Mesendoderm (in vitro differentiated cells): ENCODE measurements around the gene PROK1.
"Not testable (repeated sequence)": the region's sequence is repeated elsewhere in the genome, so short reads cannot be mapped to it uniquely, and the experiment has no call there.

Source experiments
- DNase-seq: peaks from one replicate; pipeline ENCODE4 v3.0.0; 2013
- H2AK5ac ChIP-seq: 2 replicates; pipeline ENCODE4 v1.6.1; 2013; ENCODE audit warnings: low read length, inconsistent platforms
- H2BK120ac ChIP-seq: 2 replicates; pipeline ENCODE4 v1.6.1; 2013; ENCODE audit warnings: low read depth, mild to moderate bottlenecking, low read length, moderate library complexity, mixed read lengths
- H2BK15ac ChIP-seq: replicated peaks from 2 replicates; pipeline ENCODE4 v1.6.1; 2013; ENCODE audit warnings: low read depth, mild to moderate bottlenecking, moderate library complexity
- H2BK5ac ChIP-seq: 2 replicates; pipeline ENCODE4 v1.6.1; 2013; ENCODE audit warnings: low read length, inconsistent platforms
- H3K18ac ChIP-seq: 2 replicates; pipeline ENCODE4 v1.6.1; 2013; ENCODE audit warnings: mild to moderate bottlenecking, low read length, mixed read lengths
- H3K23ac ChIP-seq: one replicate; pipeline ENCODE4 v1.6.1; 2013; ENCODE audit warnings: low read length
- H3K27ac ChIP-seq: 2 replicates; pipeline ENCODE4 v1.5.1; 2013; ENCODE audit warnings: low read depth, mild to moderate bottlenecking, inconsistent platforms, low read length, moderate library complexity
- H3K27me3 ChIP-seq: 2 replicates; pipeline ENCODE4 v1.6.1; 2013; ENCODE audit warnings: low read length, control low read depth, mild to moderate bottlenecking, inconsistent platforms; ENCODE audit not compliant: insufficient read depth, poor library complexity
- H3K36me3 ChIP-seq: 2 replicates; pipeline ENCODE4 v1.6.1; 2013; ENCODE audit warnings: low read length, inconsistent platforms; ENCODE audit not compliant: control insufficient read depth, insufficient read depth
- H3K4ac ChIP-seq: one replicate; pipeline ENCODE4 v1.6.1; 2013; ENCODE audit warnings: low read depth, mild to moderate bottlenecking, low read length, moderate library complexity
- H3K4me1 ChIP-seq: 2 replicates; pipeline ENCODE4 v1.6.1; 2013; ENCODE audit warnings: low read depth, low read length, inconsistent platforms; ENCODE audit not compliant: control insufficient read depth
- H3K4me2 ChIP-seq: 2 replicates; pipeline ENCODE4 v1.6.1; 2013; ENCODE audit warnings: low read length
- H3K4me3 ChIP-seq: 2 replicates; pipeline ENCODE4 v1.5.1; 2013; ENCODE audit warnings: mild to moderate bottlenecking, low read length
- H3K56ac ChIP-seq: one replicate; pipeline ENCODE4 v1.6.1; 2013; ENCODE audit warnings: low read length
- H3K79me1 ChIP-seq: 2 replicates; pipeline ENCODE4 v1.6.1; 2013; ENCODE audit warnings: low read length, inconsistent platforms
- H3K79me2 ChIP-seq: 2 replicates; pipeline ENCODE4 v1.6.1; 2013; ENCODE audit warnings: mild to moderate bottlenecking, low read length; ENCODE audit not compliant: control insufficient read depth, insufficient read depth
- H3K9ac ChIP-seq: 2 replicates; pipeline ENCODE4 v1.6.1; 2013; ENCODE audit warnings: low read length, inconsistent platforms
- H4K5ac ChIP-seq: one replicate; pipeline ENCODE4 v1.6.1; 2013; ENCODE audit warnings: low read length
- H4K8ac ChIP-seq: one replicate; pipeline ENCODE4 v1.6.1; 2013; ENCODE audit warnings: low read depth, mild to moderate bottlenecking, control low read depth, low read length, moderate library complexity
- WGBS: extraction: QIAGEN DNeasy Blood & Tissue Kit; methylation state at CpG from one replicate; pipeline ENCODE4 v1.1.7; 2013; ENCODE audit warnings: low lambda C conversion rate, missing lambda C conversion rate; ENCODE audit not compliant: insufficient coverage; ENCODE audit errors: extremely low coverage; 5-methylcytosine and 5-hydroxymethylcytosine counted together

PROK1 gene

DNA sequence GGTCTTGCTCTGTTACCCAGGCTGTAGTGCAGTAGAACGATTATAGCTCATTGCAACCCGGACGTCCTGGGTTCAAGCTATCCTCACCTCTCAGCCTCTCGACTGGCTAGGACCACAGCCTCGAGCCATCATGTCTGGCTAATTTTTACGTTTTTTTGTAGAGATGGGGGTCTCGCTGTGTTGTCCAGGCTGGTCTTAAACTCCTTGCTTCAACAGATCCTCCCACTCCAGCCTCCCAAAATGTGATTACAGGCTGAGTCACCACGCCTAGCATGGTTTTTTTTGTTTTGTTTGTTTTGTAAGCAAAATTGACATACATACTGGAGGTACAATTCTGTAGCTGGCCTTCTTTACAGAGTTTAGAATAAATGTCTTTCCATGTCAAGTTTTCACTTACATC is 42.5 kb upstream of the PROK1 start:
- H3K9ac ChIP-seq, result no peak overlapping the region
- no peaks in the 10 kb centered on the region for H3K27me3 ChIP-seq
- no peak overlapping the region for H3K56ac ChIP-seq
- no peak overlapping the region for H4K8ac ChIP-seq
- no CpG with 5 or more reads among the region's 8 CpGs for WGBS
- no peak overlapping the region for H3K27ac ChIP-seq
- no peak overlapping the region for H3K4ac ChIP-seq
- H2BK5ac ChIP-seq, result no peak overlapping the region
- peaks cover 7% of the 10 kb centered on the region for H3K79me2 ChIP-seq
- no peak overlapping the region for H2BK120ac ChIP-seq
- DNase-seq, result no peak
- no peak overlapping the region for H3K23ac ChIP-seq
- H2BK15ac ChIP-seq, result no peak overlapping the region
- H3K36me3 ChIP-seq, result no peaks in the 10 kb centered on the region
- peak overlapping the region; percentile 86 for H4K5ac ChIP-seq
- no peak overlapping the region for H3K4me3 ChIP-seq
- no peak overlapping the region for H3K18ac ChIP-seq
- no peak overlapping the region for H3K4me2 ChIP-seq
- H3K4me1 ChIP-seq, result peaks cover 1% of the 10 kb centered on the region
- H2AK5ac ChIP-seq, result no peak overlapping the region
- no peaks in the 10 kb centered on the region for H3K79me1 ChIP-seq

DNA sequence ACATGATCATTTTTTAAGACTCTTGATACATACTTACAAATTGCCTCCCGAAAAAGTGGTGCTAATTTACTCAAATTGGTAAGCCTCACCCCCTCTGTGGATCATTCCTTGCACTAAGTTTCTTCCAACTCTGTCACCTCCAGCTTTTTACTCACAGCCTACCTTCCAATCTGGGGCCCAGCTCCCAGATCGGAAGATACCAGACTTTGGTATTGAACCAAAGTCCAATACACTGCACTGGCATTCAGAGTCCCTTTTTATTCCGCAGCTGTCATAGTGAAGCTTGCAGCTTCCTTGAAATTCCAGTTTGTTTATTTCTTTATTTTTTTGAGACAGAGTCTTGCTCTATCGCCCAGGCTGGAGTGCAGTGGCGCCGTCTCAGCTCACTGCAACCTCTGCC is 41.6 kb upstream of the PROK1 start:
- Histone ChIP-seq H3K4me1 (peaks cover 1% of the 10 kb centered on the region), H3K79me1 (no peaks in the 10 kb centered on the region), H3K4me3 (no peak overlapping the region), H3K18ac (no peak overlapping the region), H2BK15ac (no peak overlapping the region), H3K23ac (no peak overlapping the region), H3K36me3 (no peaks in the 10 kb centered on the region), H3K4me2 (no peak overlapping the region), H3K27ac (no peak overlapping the region), H3K9ac (no peak overlapping the region), H3K79me2 (peaks cover 7% of the 10 kb centered on the region), H3K27me3 (no peaks in the 10 kb centered on the region), H3K56ac (no peak overlapping the region), H2BK5ac (no peak overlapping the region), H2BK120ac (no peak overlapping the region), H4K5ac (no peak overlapping the region), H2AK5ac (no peak overlapping the region), H4K8ac (no peak overlapping the region), H3K4ac (no peak overlapping the region)
- DNase-seq, result no peak
- no CpG with 5 or more reads among the region's 6 CpGs for WGBS

DNA sequence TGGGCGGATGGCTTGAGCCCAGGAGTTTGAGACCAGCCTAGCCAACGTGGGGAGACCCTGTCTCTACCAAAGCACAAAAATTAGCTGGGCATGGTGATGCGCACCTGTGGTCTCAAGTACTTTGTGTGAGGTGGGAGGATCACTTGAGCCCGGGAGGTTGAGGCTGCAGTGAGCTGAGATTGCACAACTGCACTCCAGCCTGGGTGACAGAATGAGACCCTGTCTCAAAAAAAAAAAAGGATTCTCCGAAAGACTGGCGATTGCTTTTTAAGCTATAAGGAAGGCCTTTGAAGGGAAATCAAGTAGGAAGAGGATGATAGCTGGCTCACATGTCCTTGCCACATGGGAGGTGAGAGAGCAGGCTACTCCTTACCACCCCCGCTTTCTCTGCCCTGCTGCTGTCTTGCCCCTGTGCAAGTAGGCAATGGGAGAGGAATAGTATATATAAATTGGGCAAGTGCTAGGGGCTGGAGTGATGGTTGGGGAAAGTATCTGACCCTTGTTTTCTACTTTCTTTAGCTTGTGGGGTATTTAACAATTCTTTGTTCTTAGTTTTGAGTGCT is 39.7 kb upstream of the PROK1 start:
- H3K4me1 ChIP-seq, result peaks cover 1% of the 10 kb centered on the region
- no peaks in the 10 kb centered on the region for H3K27me3 ChIP-seq
- H4K5ac ChIP-seq, result no peak overlapping the region
- no peak for DNase-seq
- no peak overlapping the region for H3K9ac ChIP-seq
- no peak overlapping the region for H3K4me3 ChIP-seq
- no peak overlapping the region for H3K23ac ChIP-seq
- H2BK120ac ChIP-seq, result no peak overlapping the region
- no peak overlapping the region for H4K8ac ChIP-seq
- H3K79me2 ChIP-seq, result peaks cover 6% of the 10 kb centered on the region
- no peak overlapping the region for H2BK5ac ChIP-seq
- H3K79me1 ChIP-seq, result no peaks in the 10 kb centered on the region
- H3K36me3 ChIP-seq, result no peaks in the 10 kb centered on the region
- H3K27ac ChIP-seq, result peak overlapping the region; percentile 21
- no peak overlapping the region for H3K4me2 ChIP-seq
- H3K56ac ChIP-seq, result no peak overlapping the region
- no peak overlapping the region for H3K18ac ChIP-seq
- H3K4ac ChIP-seq, result no peak overlapping the region
- no CpG with 5 or more reads among the region's 7 CpGs for WGBS
- no peak overlapping the region for H2AK5ac ChIP-seq
- H2BK15ac ChIP-seq, result no peak overlapping the region

DNA sequence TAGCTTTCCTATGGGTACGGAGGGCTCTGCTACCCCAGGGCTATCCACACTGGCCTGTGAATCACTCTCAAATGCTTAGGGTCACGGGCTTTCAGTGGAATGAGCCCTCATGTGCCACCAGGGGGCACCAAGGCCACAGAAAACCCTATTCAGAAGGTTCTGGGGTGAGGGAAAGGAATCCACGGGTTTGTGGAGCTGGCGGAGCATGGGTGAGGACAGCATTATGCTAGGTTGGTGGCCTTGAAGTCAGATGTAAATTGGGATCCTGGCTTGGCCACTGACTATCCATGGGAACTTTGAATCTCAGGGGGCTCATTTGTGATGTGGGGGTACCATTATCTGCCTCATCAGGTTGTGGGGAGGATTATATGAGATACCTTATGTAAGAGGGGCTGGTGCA is 38.4 kb upstream of the PROK1 start:
- no peak overlapping the region for H3K27ac ChIP-seq
- WGBS, result no CpG with 5 or more reads among the region's 4 CpGs

DNA sequence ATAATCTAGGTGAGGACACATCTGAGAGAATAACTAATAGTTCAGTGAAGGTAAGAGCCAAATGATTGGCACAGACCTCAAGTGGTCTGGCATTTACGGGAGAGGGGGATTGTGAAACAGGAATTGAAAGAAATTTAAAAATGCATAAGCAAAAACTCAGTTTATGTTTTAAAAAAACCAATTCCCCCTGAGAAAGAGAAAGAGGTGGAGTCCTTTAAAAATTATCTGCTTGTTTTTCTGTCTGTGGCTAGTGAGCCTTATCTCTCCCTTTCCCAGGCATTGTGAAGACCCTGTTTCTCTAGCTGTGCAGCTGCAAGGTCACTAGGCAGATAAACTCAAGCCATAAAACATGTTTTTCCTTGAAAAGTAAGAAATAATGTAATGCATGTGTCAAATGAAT is 37.9 kb upstream of the PROK1 start:
- H3K27me3 ChIP-seq, H3K27ac ChIP-seq, H3K79me1 ChIP-seq, H3K56ac ChIP-seq, H4K5ac ChIP-seq, H3K4me1 ChIP-seq, H3K9ac ChIP-seq, H3K4ac ChIP-seq, H3K4me2 ChIP-seq, H2BK5ac ChIP-seq, H2AK5ac ChIP-seq, H3K4me3 ChIP-seq, H3K36me3 ChIP-seq, H3K23ac ChIP-seq, H2BK15ac ChIP-seq, H3K18ac ChIP-seq, H4K8ac ChIP-seq, H3K79me2 ChIP-seq, H2BK120ac ChIP-seq, DNase-seq: not testable (repeated sequence)
- no CpG with 5 or more reads among the region's 1 CpG for WGBS

More for the DNA sequence above, 38.4 kb upstream of the PROK1 start:
- Histone ChIP-seq H4K8ac (no peak overlapping the region), H2AK5ac (no peak overlapping the region), H4K5ac (no peak overlapping the region), H3K4me1 (peaks cover 1% of the 10 kb centered on the region), H2BK5ac (no peak overlapping the region), H3K79me1 (no peaks in the 10 kb centered on the region), H2BK120ac (no peak overlapping the region), H3K56ac (no peak overlapping the region), H3K79me2 (no peaks in the 10 kb centered on the region), H2BK15ac (no peak overlapping the region), H3K9ac (no peak overlapping the region), H3K18ac (no peak overlapping the region), H3K4me2 (no peak overlapping the region), H3K23ac (no peak overlapping the region), H3K27me3 (no peaks in the 10 kb centered on the region), H3K4me3 (no peak overlapping the region), H3K4ac (no peak overlapping the region), H3K36me3 (no peaks in the 10 kb centered on the region)
- peak; percentile 91 for DNase-seq

DNA sequence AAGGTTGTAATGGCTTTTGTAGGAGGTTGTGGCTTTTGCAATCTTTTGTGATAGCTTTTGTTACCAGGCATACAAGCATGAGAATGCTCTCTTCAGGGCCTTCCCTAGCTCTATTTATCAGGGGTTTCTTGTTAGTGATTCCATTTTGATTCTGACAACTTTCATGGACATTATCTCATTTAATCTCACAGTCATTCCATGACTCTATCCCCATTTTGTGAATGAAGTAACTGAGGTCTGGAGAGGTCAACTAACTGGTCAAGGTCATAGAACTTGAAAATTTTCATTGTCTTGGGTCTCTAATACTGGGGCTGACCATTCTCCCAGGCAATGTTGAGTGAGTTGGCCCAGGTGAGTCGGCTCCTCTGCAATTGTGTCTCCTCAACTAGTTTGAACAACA is 32.2 kb upstream of the PROK1 start:
- H2BK15ac ChIP-seq, result no peak overlapping the region
- no peaks in the 10 kb centered on the region for H3K79me2 ChIP-seq
- no peak overlapping the region for H3K23ac ChIP-seq
- H3K27me3 ChIP-seq, result no peaks in the 10 kb centered on the region
- WGBS, result no CpG with 5 or more reads among the region's 1 CpG
- no peak overlapping the region for H3K4me3 ChIP-seq
- H2AK5ac ChIP-seq, result no peak overlapping the region
- no peaks in the 10 kb centered on the region for H3K36me3 ChIP-seq
- DNase-seq, result no peak
- no peak overlapping the region for H3K56ac ChIP-seq
- H3K4ac ChIP-seq, result no peak overlapping the region
- no peak overlapping the region for H3K9ac ChIP-seq
- no peaks in the 10 kb centered on the region for H3K4me1 ChIP-seq
- H2BK5ac ChIP-seq, result no peak overlapping the region
- no peaks in the 10 kb centered on the region for H3K79me1 ChIP-seq
- H3K18ac ChIP-seq, result no peak overlapping the region
- no peak overlapping the region for H3K27ac ChIP-seq
- no peak overlapping the region for H4K8ac ChIP-seq
- H2BK120ac ChIP-seq, result no peak overlapping the region
- no peak overlapping the region for H3K4me2 ChIP-seq
- H4K5ac ChIP-seq, result no peak overlapping the region
